IPS DF 4.7 (cell line): Measurements from ENCODE around the gene RTN4IP1.

ENCODE experiments used
- DNase-seq: peaks from one replicate; pipeline ENCODE4 v3.0.0-alpha.2; 2013; ENCODE audit warnings: low spot score; ENCODE audit errors: extremely low read depth

RTN4IP1 gene, protein sequence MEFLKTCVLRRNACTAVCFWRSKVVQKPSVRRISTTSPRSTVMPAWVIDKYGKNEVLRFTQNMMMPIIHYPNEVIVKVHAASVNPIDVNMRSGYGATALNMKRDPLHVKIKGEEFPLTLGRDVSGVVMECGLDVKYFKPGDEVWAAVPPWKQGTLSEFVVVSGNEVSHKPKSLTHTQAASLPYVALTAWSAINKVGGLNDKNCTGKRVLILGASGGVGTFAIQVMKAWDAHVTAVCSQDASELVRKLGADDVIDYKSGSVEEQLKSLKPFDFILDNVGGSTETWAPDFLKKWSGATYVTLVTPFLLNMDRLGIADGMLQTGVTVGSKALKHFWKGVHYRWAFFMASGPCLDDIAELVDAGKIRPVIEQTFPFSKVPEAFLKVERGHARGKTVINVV

DNA sequence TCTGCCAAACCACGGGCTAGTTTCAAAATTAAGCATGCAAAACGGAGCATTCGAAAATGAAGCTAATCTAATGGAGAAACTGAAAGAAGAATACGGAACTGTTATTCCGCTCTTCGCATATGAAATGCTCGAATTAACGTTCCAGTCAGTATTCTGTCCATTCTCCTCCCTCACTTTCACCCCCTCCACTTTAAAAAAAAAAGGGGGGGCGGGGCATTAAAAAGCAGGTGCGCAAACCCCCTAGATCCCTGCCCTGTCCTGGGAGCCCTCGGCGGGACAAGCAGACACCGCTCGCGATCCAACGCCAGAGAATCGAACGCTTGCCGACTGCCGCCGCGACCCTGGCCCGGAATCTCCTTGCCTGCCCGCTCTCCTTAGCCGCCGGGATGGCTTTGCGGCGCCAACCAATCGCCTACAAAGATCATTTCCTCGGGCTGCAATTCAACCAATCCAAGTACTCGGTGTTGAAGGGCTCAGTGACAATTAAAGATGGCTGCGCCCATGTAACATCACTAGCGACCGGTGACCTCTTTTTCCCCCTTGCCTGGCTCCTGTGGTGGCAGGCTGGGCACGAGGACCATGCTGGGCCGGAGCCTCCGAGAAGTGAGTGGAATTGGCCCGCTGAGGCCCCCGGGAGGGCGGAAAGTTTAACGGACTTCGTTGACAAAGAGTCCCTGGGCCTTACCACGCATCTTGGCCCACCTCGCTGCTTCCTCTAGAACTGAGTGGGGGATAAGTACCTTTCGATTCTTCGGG lies at the start of gene RTN4IP1, which contains the start of gene QRSL1:
Gene RTN4IP1, minus strand, starts transcription at position 396 of the 756 bp plus-strand sequence. CDS start 477 bp downstream, outside the sequence.
Gene QRSL1, plus strand, starts transcription at position 476 of the 756 bp plus-strand sequence. Its CDS starts 104 bp downstream, at position 580.
- DNase-seq = no peak

DNA sequence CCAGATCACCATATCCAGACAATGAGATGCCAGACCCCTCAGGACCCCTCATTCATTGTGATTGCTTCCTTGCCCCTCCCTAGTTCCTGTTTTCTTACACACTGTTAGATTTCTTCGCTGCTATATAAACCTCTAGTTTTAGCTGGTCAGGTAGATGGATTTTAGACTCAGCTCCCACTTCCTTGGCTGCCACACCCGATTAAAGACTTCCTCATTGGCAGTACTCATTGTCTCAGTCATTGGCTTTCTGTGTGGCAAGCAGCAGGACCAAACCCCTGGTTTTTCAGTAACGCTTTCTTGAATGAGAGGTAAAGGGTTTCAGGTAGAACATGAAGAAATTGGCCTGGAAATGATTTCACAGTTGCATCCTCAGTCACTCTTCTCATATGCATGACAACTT lies 48.0 kb upstream of the RTN4IP1 start:
- DNase-seq = no peak

DNA sequence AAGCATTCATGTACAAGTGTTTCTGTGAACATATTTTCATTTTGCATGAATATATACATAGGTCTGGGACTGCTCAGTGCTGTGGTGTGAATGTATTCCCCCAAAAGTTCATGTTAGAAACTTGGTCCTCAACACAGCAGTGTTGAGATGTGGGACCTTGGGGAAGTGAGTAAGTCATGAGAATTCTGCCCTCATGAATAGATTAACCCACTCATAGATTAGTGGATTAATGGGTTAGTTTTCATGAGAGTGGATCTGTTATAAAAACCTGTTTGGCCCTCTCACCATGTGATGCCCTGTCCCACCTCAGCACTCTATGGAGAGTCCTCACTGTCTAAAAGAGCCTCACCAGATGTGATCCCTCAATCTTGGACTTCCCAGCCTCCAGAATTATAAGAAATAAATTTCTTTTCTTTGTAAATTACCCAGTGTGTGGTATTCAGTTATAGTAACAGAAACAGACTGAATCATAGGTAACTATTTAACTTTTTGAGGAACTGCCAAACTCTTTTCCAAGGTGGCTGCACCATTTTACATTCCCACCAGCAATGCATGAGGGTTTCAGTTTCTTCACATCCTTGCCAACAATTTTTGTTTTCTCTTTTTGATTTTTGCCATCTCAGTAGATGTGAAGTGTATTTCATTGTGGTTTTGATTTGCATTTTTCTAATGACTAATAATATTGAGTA lies 45.4 kb upstream of the RTN4IP1 start:
- DNase-seq = no peak

DNA sequence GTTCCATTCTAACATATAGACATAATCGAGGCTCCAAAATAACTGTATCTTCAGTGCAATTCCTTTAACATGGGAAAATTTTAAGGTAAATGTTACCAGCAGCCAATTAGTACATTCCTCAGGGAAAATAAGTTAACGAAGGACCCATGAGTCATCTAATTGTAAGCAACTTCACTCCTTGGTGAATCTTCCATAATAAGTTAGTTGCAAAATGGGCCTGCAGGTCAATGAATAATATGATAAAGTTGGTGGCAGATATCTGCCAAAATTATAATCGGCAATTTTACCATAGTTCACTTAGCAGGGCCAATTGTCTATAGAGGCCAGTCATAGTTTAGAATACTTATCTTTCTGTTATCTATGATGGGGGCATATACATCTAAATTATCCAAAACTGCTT lies 42.4 kb upstream of the RTN4IP1 start:
- DNase-seq = no peak

DNA sequence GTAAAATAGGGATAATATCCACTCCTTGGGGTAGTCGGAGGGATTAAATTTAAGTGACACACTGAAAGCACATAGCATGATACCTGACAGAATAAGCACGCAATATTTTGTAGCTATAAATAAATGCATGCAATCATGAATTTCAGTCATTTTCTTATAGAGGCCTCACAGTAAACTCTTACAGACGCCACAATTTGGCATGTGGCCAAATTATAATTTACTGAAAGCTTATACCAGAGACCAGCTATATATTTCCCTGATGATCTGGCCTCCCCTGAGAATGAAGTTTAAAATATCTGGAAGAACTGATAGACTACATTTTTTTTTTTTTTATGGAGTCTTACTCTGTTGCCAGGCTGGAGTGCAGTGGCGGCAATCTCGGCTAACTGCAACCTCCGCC lies 40.9 kb upstream of the RTN4IP1 start:
- DNase-seq = no peak

DNA sequence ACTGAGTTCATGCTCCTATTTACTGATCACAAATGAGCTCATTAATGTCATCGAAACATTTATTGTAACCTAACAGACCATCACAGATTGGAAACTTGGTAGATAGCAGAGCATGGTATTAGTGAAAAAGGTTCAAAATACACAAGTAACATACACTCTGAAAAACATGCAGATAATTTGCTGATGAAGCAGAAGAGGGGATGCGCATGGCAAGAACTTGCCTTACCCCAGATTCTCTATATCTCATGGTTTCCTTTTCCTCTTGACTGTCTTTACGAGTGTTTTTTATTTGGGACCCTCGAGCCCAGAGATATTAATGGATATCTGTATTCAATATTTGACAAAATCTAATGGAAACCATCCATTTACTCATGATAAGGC lies 37.7 kb upstream of the RTN4IP1 start:
- no peak for DNase-seq

DNA sequence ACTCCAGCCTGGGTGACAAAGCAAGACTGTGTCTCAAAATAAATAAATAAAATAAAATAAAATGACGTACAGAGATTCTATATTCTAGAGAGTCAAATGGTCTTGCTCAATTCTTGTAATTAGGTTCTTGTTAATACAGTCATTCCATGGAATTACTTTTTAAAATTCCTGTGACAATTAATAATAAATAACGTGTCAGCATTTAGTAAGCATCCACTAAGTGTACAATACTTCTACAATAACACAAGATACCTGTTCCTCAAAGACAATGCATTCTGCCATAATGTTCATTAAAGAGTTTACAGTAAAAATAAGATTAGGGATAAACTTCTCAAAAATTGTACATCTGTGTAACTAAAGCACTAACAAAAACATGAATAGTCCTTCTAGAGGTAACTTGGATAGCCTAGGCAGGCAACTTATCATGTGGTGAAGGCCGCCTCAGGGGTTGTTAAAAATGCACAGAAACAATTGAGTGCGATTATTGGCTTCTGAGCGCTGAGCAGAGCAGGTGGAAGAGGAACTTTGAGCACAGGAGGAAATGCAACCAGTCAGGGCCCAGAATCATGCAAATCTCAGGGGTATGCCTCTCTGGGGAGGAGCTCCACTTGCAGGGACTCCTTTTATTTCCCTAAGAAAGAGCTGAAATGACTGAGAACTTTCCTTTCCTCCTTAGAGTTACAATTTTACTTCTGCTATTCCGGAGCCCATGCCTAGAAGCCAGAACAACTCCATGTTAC lies 37.2 kb upstream of the RTN4IP1 start:
- DNase-seq = no peak

DNA sequence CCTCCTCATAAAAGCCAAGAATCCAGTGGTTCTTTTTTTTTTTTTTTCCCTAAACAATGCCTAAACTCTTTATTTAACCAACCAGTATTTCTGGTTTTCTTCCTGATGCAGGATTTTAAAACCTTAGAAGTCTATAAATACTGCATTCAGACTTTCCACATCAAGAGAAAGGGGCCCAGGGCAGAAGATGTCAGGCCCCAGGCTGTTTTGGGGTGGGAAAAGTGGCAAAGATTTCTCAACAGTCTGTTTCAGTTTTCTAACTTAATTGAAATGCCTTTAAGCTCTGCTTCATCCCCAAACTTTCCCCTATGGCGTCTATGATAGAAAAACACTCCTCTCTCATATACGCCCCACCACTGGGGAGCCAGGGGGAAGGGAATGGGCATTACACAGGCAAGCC lies 33.2 kb upstream of the RTN4IP1 start:
- no peak for DNase-seq

DNA sequence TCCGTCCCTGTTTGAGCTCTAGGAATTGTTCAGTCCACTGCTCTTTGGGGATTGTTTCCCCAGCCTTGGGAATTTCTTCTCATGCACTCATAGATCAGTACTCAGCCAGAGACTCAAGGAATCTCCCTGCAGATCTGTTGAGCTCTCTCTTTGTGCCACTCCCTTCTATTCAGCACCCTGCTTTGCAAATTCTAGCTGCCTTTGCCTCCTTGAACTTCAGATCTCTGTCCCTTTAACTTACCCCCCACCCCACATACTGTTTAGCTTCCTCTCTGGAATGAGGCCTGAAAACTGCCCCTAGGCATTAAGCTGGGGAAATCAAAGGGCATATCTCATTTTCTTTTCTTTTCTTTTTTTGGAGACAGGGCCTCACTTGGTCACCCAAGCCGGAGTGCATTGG lies 30.6 kb upstream of the RTN4IP1 start:
- DNase-seq = no peak

DNA sequence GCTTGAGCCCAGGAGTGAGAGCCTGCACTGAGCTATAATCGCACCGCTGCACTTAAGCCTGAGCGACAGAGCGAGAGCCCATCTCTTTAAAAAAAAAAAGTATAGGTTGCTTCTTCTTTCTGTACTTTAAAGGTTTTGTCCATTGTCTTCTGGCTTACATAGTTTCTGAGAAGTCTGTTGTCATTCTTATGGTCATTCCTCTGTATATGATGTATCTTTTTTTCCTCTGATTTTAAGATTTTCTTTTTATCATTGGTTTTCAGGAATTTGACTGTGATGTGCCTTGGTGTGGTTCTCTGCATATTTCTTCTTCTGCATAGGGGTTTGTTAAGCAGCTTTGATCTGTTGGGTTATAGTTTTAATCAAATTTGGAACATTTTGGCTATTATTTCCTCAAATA lies 29.2 kb upstream of the RTN4IP1 start:
- no peak for DNase-seq

DNA sequence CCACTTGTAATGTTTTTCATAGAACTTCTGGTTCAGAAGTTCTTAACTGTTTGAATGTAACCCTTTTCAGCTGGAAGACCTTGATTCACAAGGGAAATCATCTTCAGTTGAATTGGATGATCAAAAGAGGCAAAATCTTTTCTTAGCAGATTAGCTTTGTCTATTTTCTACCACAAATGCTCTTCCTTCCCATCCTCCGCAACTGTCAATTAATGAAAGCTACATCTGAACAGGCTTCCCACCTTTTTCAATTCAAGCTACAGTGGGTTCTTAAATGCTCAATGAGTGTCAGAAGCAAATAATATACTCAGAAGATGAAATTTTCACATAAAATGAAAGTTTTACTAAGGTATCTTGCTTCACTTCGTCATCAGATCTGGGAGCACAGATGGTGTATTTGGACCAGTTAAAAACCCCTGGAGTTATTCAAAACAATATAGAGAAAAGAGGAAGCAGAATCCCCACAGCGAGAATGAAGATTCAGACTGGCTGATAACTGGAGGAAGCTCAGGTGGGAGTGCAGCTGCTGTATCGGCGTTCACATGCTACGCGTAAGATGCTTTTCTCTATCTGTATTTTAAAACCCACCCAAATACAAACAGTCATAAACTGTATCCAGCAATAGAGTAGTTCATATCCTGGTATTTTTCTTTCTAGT lies 19.5 kb upstream of the RTN4IP1 start:
- DNase-seq = no peak

DNA sequence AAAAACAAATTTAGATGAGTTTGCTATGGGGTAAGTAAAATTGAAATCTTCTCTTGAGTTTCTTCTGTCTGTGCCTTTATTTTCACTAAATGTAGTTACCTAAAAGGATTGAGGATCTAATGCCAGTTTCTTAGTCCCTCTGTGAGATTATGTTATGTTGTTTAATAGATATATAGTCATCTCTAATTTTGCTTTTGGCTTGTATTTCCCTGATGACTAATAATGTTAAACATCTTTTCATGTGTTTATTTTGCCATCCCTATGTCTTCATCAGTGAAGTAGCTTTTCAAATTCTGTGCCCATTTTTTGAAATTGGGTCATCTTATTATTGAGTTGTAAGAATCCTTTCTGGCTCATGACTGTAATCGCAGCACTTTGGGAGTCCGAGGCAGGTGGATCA lies 13.8 kb upstream of the RTN4IP1 start:
- no peak for DNase-seq

DNA sequence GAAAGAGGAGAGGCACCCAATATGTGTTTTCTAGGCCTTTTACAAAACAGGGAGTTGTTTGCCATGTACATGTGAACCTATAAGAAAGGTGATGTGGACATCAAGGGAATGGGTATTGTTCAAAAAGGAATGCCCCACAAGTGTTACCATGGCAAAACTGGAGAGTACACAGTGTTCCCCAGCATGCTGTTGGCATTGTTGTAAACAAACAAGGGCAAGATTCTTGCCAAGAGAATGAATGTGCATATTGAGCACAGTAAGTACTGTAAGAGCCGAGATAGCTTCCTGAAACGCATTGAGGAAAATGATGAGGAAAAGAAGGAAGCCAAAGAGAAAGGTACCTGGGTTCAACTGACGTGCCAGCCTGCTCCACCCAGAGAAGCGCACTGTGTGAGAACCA lies 13.2 kb upstream of the RTN4IP1 start:
- no peak for DNase-seq

DNA sequence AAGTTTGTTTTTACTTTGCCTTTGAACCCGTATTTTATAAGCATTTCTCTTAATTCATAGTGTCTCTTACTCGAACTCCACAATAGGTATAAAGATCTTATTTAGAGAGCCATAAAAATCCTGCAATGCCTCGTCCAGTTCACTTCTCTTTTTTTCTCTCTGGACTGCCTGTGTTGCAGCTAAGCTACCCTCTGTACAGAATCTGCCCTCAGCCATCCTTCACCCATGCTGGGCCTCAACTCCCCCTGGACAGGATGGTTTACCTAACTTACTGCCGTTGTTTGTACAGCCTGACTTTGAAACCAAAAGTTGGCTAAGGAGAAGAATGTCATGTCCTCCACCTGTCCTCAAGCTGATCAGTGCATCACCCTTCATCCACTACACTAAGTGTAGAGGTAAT lies 10.5 kb upstream of the RTN4IP1 start:
- no peak for DNase-seq

DNA sequence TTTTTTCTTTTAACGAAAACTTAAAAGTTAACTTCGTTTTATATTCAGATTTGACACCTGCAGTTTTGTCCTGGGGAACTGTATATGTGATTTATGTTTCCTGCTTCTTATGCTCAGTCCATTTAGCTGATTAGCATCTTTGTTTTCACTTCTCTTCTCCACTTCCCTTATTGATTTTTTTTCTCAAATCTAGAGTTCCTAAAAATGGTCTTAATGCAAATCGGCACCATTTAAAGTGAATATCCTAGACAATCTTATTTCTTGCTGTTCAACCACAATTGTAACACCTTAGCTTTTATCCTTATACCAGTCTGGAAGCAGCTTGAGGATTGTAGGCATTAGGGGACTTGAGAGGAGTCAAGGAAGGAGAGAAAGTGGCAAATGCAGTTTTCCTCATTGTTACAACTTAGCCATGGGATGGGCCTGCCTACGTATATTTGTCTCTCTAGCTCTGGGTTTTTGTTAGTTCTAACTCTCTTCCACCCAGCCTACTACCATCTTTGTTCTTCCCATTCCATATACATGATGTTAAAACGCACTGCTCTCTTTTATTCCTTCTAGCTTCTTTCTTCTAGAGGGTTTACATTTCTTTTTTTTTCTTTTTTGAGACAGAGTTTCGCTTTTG lies 8.5 kb upstream of the RTN4IP1 start:
- no peak for DNase-seq

DNA sequence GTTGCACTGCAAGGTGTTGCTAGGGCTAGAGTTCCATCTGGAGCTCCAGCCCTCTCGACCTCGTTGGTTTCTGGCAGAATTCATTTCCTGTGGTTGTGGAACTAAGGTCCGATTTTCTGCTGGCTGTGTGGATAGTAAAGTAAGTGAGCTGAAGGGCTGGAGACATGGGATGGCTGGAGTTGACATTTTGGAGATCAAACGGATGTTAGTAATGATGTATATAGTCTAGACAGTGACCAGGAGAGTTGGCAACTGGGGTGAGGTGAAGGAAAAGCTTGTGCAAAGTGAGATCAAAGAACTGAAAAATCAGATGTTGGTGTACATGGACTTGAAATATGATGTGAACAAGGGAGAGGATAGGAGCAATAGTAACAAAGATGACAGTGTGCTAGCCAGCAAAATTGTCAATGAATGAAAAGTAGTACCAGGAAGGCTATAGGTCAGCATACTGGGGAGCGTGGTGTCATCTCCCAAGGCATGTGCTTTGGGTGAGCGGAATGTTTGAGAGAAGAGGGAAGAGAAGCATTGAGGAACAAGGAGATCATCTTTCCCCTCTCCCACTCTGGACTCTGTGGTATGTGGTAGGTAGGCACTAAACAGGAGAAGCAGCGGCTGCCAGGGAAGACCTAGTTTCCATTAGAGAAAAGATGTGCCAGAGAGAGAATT lies 7.9 kb upstream of the RTN4IP1 start:
- no peak for DNase-seq

DNA sequence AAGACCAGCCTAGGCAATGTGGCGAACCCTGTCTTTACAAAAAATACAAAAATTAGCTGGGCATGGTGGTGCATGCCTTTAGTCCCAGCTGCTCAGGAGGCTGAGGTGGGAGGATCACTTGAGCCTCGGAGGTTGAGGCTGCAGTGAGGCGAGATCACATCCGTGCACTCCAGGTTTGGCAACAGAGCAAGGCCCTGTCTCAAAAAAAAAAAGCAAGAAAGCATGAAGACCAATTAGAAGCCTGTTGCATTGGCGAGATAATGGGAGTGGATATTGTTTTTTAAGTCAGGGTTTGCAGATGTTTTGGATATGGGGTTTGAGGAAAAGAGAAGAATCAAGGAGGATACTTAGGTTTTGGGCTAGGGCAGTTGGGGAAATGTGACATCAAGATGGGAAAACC lies 5.3 kb upstream of the RTN4IP1 start:
- no peak for DNase-seq

DNA sequence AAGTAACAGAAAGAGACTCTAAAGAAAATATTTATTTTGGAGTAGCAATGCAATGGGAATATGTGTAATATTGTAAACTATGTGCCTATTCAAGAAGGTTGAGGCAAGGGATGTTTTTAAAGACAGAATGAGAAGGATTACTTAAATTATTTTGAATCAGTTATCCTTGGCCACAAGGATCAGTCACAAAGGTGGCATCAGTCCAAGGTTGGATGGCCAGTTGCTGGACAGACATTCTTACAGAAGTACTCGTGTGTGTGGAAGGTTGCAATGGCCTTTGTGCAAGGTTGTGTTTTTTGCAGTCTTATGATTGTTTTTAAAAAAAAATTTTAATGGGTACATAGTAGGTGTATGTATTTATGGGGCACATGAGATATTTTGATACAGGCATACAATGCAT lies 2.0 kb upstream of the RTN4IP1 start:
- no peak for DNase-seq

DNA sequence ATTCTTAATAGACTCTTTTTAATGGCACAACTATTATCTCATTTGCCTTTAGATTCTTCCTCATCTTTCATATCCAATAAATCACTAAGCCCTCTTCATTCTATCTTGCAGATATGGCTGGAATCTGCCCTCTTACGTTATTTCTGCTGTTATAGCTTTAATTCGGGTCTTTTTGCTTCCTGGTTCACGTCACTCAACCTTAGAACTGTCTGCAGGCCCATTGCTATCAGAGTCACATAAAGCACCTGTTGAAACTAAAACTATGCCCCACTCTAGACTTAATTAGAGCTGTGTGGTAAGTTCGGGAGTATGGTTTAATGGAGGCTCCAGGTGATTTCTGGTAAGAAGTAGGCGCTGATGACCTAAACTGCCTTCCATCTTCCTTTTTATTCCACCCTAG lies 1.1 kb upstream of the RTN4IP1 start:
- no peak for DNase-seq

DNA sequence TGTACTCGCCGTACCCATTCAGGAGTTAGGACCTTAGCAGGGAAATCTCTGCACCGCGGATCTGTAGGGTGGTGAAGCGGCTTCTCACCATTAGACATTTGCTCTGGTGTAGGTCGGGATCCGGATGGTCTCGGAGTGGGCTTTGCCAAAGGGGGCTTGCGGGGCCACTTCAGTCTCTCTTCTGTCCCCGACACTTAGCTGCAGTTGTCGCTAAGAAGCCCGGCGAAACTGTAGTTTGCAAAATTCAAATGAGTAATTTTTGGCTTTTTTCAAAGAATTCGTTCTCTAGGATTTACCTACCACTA lies 513 bp upstream of the RTN4IP1 start:
- no peak for DNase-seq
